Erythroblast (primary cell): ENCODE measurements around the gene CRTC1.

Experiments
- GATA1 ChIP-seq: IDR thresholded peaks from 2 replicates; pipeline ENCODE4 v1.6.1; 2011; ENCODE audit warnings: low read depth, mild to moderate bottlenecking, control low read depth, low read length, moderate library complexity
- POLR2A ChIP-seq: IDR thresholded peaks from 2 replicates; pipeline ENCODE4 v1.6.1; 2011; ENCODE audit warnings: mild to moderate bottlenecking, low read length

DNA sequence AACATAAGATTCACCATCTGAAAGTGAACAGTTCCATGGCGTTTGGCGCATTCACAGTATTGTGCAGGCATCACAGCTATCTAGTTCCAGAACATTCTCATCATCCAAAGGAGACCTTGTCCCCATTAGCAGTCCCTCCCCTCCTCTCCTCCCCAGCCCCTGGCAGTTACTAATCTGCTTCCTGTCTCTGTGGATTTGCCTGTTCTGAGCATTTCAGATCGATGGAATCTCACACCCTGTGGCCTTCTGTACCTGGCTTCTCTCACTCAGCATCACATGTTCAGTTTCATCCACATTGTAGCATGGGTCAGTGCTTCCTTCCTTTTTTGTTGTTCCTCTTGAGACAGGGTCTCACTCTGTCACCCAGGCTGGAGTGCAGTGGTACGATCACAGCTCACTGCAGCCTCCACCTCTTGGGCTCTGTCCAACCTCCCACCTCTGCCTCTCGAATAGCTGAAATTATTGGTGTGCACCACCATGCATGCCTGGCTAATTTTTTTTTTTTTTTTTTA, 34.6 kb downstream of the CRTC1 start:
- no peak for TF ChIP-seq POLR2A
- no peak for TF ChIP-seq GATA1
